H1 (cell line): ENCODE results near the gene RTN3. TPM values are rescaled to one million over a fixed set of nuclear protein-coding genes. Genes with fewer than 3 reads are reported as not detected.

ENCODE experiments used
- ATF2 ChIP-seq: IDR thresholded peaks from 2 replicates; pipeline ENCODE4 v1.6.1; 2012; ENCODE audit warnings: low read length, inconsistent platforms
- BRCA1 ChIP-seq: IDR thresholded peaks from 2 replicates; pipeline ENCODE4 v1.6.1; 2012; ENCODE audit warnings: low read depth, low read length, improper control_type of control experiment
- CBX5 ChIP-seq: fragments of 300-800, 300-1000 bp; sonication (generic); IDR thresholded peaks from 2 replicates; pipeline ENCODE4 v1.7.1; 2016; ENCODE audit warnings: antibody characterized with exemption, low read length, low read depth
- CHD2 ChIP-seq: IDR thresholded peaks from 2 replicates; pipeline ENCODE4 v1.6.1; 2012; ENCODE audit warnings: low read length, improper control_type of control experiment
- CHD7 ChIP-seq: fragments of 300-600 bp; sonication (generic); IDR thresholded peaks from 2 replicates; pipeline ENCODE4 v1.7.1; 2012; ENCODE audit warnings: low read length, moderate library complexity, mild to moderate bottlenecking, inconsistent platforms; ENCODE audit not compliant: insufficient replicate concordance
- KDM4A ChIP-seq: IDR thresholded peaks from one replicate; pipeline ENCODE4 v1.7.1; 2012; ENCODE audit warnings: low read depth, mild to moderate bottlenecking, moderate library complexity, low read length, inconsistent platforms; ENCODE audit not compliant: severe bottlenecking
- RAD21 ChIP-seq, 2 experiments: IDR thresholded peaks in 1 of 2; conservative IDR thresholded peaks in 1 of 2; 2 replicates each; pipeline ENCODE4 v1.6.1; 2011; ENCODE audit warnings: low read depth in 2 of 2, low read length in 2 of 2, improper control_type of control experiment in 1 of 2, inconsistent platforms in 1 of 2, mild to moderate bottlenecking in 1 of 2, moderate library complexity in 1 of 2
- SRF ChIP-seq: IDR thresholded peaks from 2 replicates; pipeline ENCODE4 v1.6.1; 2011; ENCODE audit warnings: mild to moderate bottlenecking, low read depth, low read length, moderate library complexity
- SUZ12 ChIP-seq: fragments of 200-600 bp; sonication (generic); IDR thresholded peaks from 2 replicates; pipeline ENCODE4 v1.6.1; 2012; ENCODE audit warnings: mild to moderate bottlenecking, inconsistent platforms, low read length, moderate library complexity, mixed read lengths
- TEAD4 ChIP-seq: IDR thresholded peaks from 2 replicates; pipeline ENCODE4 v1.6.1; 2012; ENCODE audit warnings: low read depth, low read length, inconsistent platforms, mixed read lengths
- polyA plus RNA-seq, 7 experiments: library from polyadenylated mRNA; depleted of rRNA in 3 of 7; stranded (reverse) in 5 of 7; unstranded in 2 of 7; fragments of >200 nt in 5 of 7; fragments of 200-250 nt in 2 of 7; gene quantifications; 1 replicate in 5 of 7; 2 replicates in 1 of 7; 4 replicates in 1 of 7; pipeline versions ENCODE4 v1.2.1 to v1.2.3, GENCODE V29; 2011 to 2013; ENCODE audit warnings: missing spikeins in 2 of 7, mixed read lengths in 2 of 7
- total RNA-seq: library from RNA; stranded (reverse); fragmentation: NEBNext Ultra II Directional; extraction: Animal tissue kit (Norgen Biotek cat#: 25700); gene quantifications from 2 replicates; pipeline ENCODE4 v1.2.1, GENCODE V29; 2021

The RTN3 gene
- total and polyA plus RNA-seq, 2 of the 8 experiments (the other 6 are each of a cell fraction or from before 2014, with no cell fraction given) = 160 to 203 TPM

GRCh38 chr11:63713766-63714165, 32.5 kb downstream of the RTN3 start (continued):
- TF ChIP-seq CHD7 (no peak), ATF2 (no peak), RAD21 (IDR thresholded peaks at IDR 0.05 in 1 of 2, conservative IDR thresholded peaks at IDR 0.05 in 1 of 2; ENCODE audit: low read depth in 2 of 2, low read length in 2 of 2) (no peak), SUZ12 (no peak), CBX5 (no peak), BRCA1 (no peak), CHD2 (no peak), SRF (no peak), KDM4A (no peak), TEAD4 (no peak)
